ENCODE data around the gene ATG3.

- TF ChIP-seq SCRT2 (tag by site-specific recombination; IDR thresholded peaks at IDR 0.05) (no peak), CTCF (tag by site-specific recombination; IDR thresholded peaks at IDR 0.05) (no peak), TCF7L2 (IDR thresholded peaks at IDR 0.05; ENCODE audit: borderline replicate concordance, low read depth, low read length) (no peak), ZNF645 (tag by site-specific recombination; IDR thresholded peaks at IDR 0.05) (no peak), KLF16 (tag by site-specific recombination; IDR thresholded peaks at IDR 0.05) (no peak), ZNF433 (tag by site-specific recombination; IDR thresholded peaks at IDR 0.05; ENCODE audit: low read depth) (no peak), ZNF311 (tag by site-specific recombination; IDR thresholded peaks at IDR 0.05; ENCODE audit: borderline replicate concordance) (no peak), ZNF596 (tag by site-specific recombination; IDR thresholded peaks at IDR 0.05) (no peak), ZNF394 (tag by site-specific recombination; IDR thresholded peaks at IDR 0.05; ENCODE audit: borderline replicate concordance) (no peak)
These were observed 44.3 kb upstream of the ATG3 start for GRCh38 chr3:112606098-112606497.
